ENCODE results near the gene PLCB1. TPM values are rescaled to one million over a fixed set of nuclear protein-coding genes. Genes with fewer than 3 reads are reported as not detected.

The PLCB1 gene
- total RNA-seq, 2 experiments from 2014 or later = 0.63 to 1.5 TPM

DNA sequence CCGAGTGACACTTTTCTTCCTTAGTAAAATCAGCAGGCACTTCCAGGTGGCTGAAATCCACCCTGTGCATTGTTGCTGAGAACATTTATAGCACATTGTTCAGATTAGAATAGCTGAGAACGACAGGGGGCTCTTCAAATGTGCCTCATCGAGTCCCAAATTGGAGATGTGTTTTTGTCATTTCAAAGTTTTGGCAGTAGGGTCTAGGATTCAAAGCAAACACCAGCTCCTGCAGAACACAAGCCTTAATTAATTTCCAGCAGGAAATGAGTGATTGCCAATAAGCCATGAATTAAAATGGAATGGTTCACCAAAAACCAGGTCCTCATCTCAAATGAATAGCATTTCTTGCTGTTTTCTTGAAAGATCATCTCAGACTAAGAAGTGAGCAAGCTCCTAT lies 171.6 kb downstream of the PLCB1 start:
- DNase-seq (no peak), ATAC-seq (no peak)
- H3K27ac Mint-ChIP-seq = no peak overlapping the region
- ChIA-PET CTCF (interaction anchor here (1.9 kb wide), 1 partner anchor 419 kb away, joined by 10 read pairs; no protein-coding TSS in a partner anchor), POLR2A (no interaction called here)
- H3K36me3 Mint-ChIP-seq (ENCODE audit: low read depth) = no peaks in the 10 kb centered on the region
- H3K27me3 Mint-ChIP-seq (ENCODE audit: low read depth) = no peaks in the 10 kb centered on the region
- H3K4me1 Mint-ChIP-seq (ENCODE audit: low read depth) = peaks cover 6% of the 10 kb centered on the region
- H3K9me3 Mint-ChIP-seq (ENCODE audit: insufficient read depth) = no peaks in the 10 kb centered on the region
- H3K4me3 Mint-ChIP-seq = no peak overlapping the region

DNA sequence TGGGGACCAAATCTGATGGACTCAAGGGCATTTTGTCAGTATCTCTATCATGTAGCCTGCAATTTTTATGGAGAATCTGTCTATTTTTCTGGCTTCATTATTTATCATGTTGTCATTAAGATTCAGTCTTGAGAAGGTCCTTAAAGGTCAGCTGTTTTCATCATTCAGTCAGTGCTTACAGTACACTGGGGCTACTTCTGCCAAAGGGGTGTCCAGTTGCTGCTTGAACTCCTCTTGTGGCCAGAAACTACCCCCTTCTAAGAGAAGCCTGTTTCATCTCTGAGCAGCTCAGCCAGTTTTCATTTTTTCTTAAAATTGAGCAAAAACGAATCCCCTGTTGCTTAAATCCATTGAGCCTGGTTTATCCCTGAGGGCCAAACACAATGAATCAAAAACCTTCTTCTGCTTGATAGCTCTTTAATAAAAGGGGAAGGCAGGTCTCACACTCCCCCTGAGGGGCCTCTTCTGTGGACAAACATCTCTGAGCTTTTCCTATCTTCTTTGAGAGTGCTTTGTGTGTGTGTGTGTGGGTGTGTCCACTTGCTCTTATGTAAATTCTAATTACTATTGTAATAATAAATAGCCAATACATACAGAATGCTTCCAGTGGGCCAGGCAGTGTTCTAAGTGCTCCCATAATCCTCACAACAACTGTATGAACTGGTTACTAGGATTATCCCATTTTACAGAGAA lies 172.2 kb downstream of the PLCB1 start:
- no peak overlapping the region for H3K27ac Mint-ChIP-seq
- DNase-seq (no peak), ATAC-seq (no peak)
- no peaks in the 10 kb centered on the region for H3K9me3 Mint-ChIP-seq (ENCODE audit: insufficient read depth)
- CTCF ChIA-PET = interaction anchor here (1.9 kb wide), 1 partner anchor 418 kb away, joined by 10 read pairs; no protein-coding TSS in a partner anchor
- H3K27me3 Mint-ChIP-seq (ENCODE audit: low read depth) = no peaks in the 10 kb centered on the region
- POLR2A ChIA-PET = interaction anchor here (0.8 kb wide), 1 partner anchor 49 kb away, joined by 3 read pairs; no protein-coding TSS in a partner anchor
- peaks cover 6% of the 10 kb centered on the region for H3K4me1 Mint-ChIP-seq (ENCODE audit: low read depth)
- no peaks in the 10 kb centered on the region for H3K36me3 Mint-ChIP-seq (ENCODE audit: low read depth)
- H3K4me3 Mint-ChIP-seq = no peak overlapping the region

DNA sequence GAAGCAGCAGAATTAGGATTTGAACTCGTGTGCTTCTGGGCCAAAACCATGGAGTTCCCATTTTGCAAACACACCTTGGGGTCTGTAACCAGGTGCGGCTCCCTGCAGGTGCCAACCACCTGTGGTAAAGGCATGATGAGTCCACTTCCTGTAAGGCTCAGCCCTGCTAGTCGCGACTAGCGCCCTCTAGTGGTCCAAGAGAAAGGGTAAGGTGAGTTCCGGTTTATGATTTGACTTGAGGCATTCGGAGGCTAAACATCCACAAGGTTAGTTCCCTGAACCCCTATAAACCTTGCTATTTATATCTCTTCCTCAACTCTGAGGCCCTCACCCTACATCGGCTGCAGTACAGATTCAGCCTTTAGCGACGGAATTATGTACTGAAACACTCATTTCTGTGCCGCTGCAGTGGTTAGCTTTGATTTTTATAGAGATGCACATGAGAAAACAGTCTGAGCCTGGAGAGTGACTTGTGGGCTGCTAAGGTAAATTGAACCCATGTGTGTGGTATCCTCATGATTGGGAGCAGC lies 173.4 kb downstream of the PLCB1 start:
- ATAC-seq = peak; percentile 84
- Mint-ChIP-seq H3K27ac (no peak overlapping the region), H3K9me3 (ENCODE audit: insufficient read depth) (no peaks in the 10 kb centered on the region), H3K4me3 (no peak overlapping the region), H3K4me1 (ENCODE audit: low read depth) (peaks cover 6% of the 10 kb centered on the region), H3K27me3 (ENCODE audit: low read depth) (no peaks in the 10 kb centered on the region), H3K36me3 (ENCODE audit: low read depth) (no peaks in the 10 kb centered on the region)
- CTCF ChIA-PET = interaction anchor here (0.9 to 1.7 kb wide), 3 partner anchors 17 to 262 kb away, joined by 3 to 8 read pairs (median 3); no protein-coding TSS in a partner anchor
- DNase-seq = peak; percentile 81
- POLR2A ChIA-PET = no interaction called here

DNA sequence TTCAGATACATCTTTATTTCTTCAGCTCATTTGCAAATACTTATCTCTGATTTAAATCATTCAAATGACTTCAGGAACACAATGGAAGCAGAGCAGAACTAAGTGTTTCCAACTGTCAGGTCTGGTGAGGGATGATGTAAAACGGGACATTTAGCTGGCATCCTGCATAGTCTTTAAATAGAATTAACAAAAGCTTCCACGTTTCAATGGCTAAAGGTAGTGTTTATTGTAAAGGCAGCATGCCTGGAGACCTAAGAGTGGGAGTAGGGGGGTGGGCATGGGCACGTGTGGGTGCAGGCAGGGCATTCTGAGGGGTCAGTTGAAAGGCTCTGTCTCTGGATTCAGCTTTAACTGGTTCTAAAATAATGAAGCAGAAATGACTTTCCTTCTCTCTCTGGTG lies 174.9 kb downstream of the PLCB1 start:
- H3K27me3 Mint-ChIP-seq (ENCODE audit: low read depth) = no peaks in the 10 kb centered on the region
- peaks cover 6% of the 10 kb centered on the region for H3K4me1 Mint-ChIP-seq (ENCODE audit: low read depth)
- no peak overlapping the region for H3K4me3 Mint-ChIP-seq
- no peak overlapping the region for H3K27ac Mint-ChIP-seq
- H3K9me3 Mint-ChIP-seq (ENCODE audit: insufficient read depth) = no peaks in the 10 kb centered on the region
- ChIA-PET POLR2A (no interaction called here), CTCF (interaction anchor here (0.8 to 1.7 kb wide), 10 partner anchors 8 to 416 kb away, joined by 3 to 8 read pairs (median 4); no protein-coding TSS in a partner anchor)
- ATAC-seq = no peak
- DNase-seq = no peak
- no peaks in the 10 kb centered on the region for H3K36me3 Mint-ChIP-seq (ENCODE audit: low read depth)

DNA sequence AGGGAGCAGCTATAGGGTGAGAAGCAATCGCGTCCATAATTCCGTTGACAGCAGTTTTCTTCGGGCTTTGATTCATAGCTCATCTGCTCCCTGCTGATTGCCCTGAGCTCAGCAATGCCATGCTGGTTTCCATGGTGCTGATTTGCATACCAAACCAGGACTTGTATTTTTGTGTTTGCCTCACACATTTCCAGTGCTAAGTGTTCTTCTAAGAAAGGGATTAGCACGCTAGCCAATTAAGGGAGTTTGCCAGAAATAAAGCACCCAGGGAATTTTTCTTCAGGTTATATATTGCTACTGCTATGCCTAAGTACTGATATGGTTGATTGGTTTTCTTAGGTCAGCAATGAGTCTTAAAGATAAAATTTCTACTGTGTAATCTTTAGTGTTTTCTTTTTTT lies 177.6 kb downstream of the PLCB1 start:
- H3K4me1 Mint-ChIP-seq (ENCODE audit: low read depth) = peaks cover 6% of the 10 kb centered on the region
- H3K36me3 Mint-ChIP-seq (ENCODE audit: low read depth) = no peaks in the 10 kb centered on the region
- ATAC-seq (no peak), DNase-seq (no peak)
- H3K27me3 Mint-ChIP-seq (ENCODE audit: low read depth) = no peaks in the 10 kb centered on the region
- H3K9me3 Mint-ChIP-seq (ENCODE audit: insufficient read depth) = no peaks in the 10 kb centered on the region
- ChIA-PET CTCF (no interaction called here), POLR2A (no interaction called here)
- H3K27ac Mint-ChIP-seq = no peak overlapping the region
- no peak overlapping the region for H3K4me3 Mint-ChIP-seq

DNA sequence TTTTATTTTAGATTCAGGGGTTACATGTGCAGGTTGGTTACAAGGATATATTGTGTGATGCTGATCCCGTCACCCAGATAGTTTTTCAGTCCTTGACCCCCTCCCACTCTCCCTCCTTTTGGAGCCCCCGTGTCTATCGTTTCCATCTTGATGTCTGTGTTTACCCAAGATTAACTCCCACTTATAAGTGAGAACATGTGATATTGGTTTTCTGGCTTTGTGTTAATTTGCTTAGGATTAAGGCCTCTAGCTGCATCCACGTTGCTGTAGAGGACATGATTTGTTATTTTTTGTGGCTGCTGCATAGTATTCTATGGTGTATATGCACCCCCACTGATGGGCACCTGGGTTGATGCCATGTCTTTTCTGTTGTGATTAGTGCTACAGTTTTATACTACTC lies 178.6 kb downstream of the PLCB1 start:
- ChIA-PET CTCF (no interaction called here), POLR2A (no interaction called here)
- Mint-ChIP-seq H3K4me3 (no peak overlapping the region), H3K27me3 (ENCODE audit: low read depth) (no peaks in the 10 kb centered on the region), H3K27ac (no peak overlapping the region), H3K4me1 (ENCODE audit: low read depth) (no peaks in the 10 kb centered on the region), H3K9me3 (ENCODE audit: insufficient read depth) (no peaks in the 10 kb centered on the region), H3K36me3 (ENCODE audit: low read depth) (no peaks in the 10 kb centered on the region)
- no peak for DNase-seq
- ATAC-seq = no peak

DNA sequence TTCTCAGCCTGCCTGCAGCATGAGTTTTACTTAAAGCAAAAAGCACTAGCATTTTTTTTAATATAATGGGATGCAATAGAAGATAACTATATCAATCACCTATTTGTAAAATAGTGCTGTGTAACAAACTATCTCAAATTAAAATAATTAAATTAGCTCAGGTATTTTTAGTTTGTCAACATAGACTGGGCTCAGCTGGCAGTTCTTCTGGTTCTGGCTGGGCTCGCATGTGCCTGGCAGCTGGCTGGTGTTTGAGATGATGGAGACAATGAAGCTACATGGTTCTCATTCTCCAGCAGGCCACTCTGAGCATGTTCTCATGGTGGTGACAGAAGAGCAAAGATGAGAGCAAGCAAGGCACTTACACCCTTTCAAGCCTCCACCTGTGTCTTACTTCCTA lies 181.0 kb downstream of the PLCB1 start:
- CTCF ChIA-PET = interaction anchor here (1.3 kb wide), 1 partner anchor 9 kb away, joined by 3 read pairs; no protein-coding TSS in a partner anchor
- DNase-seq = no peak

DNA sequence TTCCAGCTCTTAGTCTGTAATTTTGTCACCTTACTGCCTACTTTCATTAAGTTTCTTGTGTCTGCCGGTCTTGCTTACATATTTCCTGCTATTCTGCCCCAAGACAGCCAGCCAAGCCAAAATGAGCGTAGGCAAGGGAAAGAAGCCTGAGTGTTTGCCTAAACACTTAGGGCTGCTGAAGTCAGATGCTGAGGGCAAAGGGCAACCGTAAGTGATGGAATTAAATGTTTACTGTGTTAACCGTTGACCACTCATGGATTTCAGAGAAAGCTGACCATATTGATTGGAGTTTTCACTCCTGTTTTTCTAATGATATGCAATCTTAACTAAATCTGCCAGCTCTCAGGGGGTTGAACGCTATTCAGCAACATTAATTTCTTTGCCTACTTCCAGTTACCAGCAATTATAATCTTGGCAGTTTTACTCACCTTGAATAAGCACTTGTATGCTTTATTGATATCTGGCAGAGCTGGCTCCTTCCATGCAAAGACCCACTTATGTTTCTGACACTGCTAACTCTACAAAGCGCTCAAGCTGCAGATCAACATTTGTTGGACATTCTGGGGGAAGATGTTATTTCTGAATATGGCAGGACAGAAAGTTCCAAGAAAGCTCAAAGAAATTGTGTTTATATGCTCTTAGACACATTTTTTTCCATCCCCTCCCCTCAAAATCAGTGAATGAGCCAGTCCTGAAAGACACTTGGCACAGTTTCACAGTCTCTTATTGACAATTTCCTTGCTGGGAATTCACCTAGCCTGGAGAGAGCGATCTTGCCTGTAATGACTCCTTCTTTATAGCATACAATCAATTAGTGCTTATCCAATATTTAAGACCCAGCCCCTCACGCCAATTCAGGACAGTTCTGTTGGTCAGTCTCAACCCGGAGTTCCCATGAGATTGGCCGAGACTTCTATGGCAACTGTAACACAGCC lies 183.8 kb downstream of the PLCB1 start:
- DNase-seq = no peak
- Mint-ChIP-seq H3K9me3 (ENCODE audit: insufficient read depth) (no peaks in the 10 kb centered on the region), H3K27me3 (ENCODE audit: low read depth) (no peaks in the 10 kb centered on the region), H3K4me1 (ENCODE audit: low read depth) (no peaks in the 10 kb centered on the region), H3K4me3 (no peak overlapping the region), H3K36me3 (ENCODE audit: low read depth) (no peaks in the 10 kb centered on the region), H3K27ac (no peak overlapping the region)
- ChIA-PET POLR2A (no interaction called here), CTCF (no interaction called here)
- ATAC-seq = no peak

More for the DNA sequence above, 181.0 kb downstream of the PLCB1 start:
- Mint-ChIP-seq H3K9me3 (ENCODE audit: insufficient read depth) (no peaks in the 10 kb centered on the region), H3K4me3 (no peak overlapping the region), H3K36me3 (ENCODE audit: low read depth) (no peaks in the 10 kb centered on the region), H3K27me3 (ENCODE audit: low read depth) (no peaks in the 10 kb centered on the region), H3K27ac (no peak overlapping the region), H3K4me1 (ENCODE audit: low read depth) (no peaks in the 10 kb centered on the region)
- POLR2A ChIA-PET = no interaction called here
- no peak for ATAC-seq

DNA sequence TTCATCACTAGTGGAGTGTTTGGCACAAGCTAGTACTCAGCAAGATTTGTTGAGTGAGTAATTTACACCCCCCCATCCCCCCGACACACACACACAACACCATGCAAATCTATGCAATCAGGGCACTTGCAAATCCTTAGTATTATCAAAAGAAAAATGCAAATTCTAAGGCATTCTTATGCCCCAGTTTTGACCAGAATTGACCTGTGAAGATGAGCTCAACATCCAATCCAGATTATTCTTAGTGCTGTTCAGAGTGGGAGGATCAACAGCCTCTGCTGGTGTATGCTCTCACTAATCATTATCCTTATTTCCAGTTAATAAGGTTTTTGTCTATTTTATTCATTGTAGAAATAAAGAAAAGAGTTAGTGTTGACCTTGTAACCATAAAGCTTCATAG lies 185.4 kb downstream of the PLCB1 start:
- CTCF ChIA-PET = interaction anchor here (0.6 kb wide), 1 partner anchor 466 kb away, joined by 3 read pairs; no protein-coding TSS in a partner anchor
- Mint-ChIP-seq H3K27me3 (ENCODE audit: low read depth) (no peaks in the 10 kb centered on the region), H3K4me3 (no peak overlapping the region), H3K27ac (no peak overlapping the region), H3K4me1 (ENCODE audit: low read depth) (no peaks in the 10 kb centered on the region), H3K9me3 (ENCODE audit: insufficient read depth) (no peaks in the 10 kb centered on the region), H3K36me3 (ENCODE audit: low read depth) (no peaks in the 10 kb centered on the region)
- POLR2A ChIA-PET = no interaction called here
- ATAC-seq (no peak), DNase-seq (no peak)

DNA sequence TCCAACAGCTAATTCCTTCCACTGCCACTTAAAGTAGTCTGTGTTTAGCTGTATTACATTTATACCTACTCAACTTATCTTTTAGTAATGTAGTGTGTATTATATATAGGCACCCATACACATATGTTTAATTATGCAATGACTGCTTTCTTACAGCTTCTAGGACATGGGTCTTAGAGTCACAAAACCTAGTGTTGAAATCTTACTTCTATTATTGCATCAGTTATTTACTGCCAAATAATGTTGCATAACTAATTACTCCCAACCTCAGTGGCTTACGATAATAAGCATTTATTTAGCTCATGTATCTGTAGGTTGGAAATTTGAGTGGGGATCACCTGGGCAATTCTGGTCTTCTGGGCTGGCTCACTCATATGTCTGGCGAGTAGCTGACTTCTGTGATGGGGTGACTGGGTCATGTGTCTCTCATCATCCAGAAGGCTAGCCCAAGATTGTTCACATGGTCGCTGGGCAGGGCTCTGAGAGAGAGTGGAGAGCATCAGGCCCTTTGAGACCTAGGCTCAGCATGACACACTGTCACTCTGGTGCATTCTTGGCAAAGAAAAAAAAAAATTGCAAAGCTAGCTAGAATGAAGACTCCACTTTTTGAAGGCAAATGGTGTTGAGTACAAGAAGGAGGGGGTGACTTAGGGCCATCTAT lies 187.0 kb downstream of the PLCB1 start:
- H3K4me3 Mint-ChIP-seq = no peak overlapping the region
- no peaks in the 10 kb centered on the region for H3K4me1 Mint-ChIP-seq (ENCODE audit: low read depth)
- ChIA-PET CTCF (interaction anchor here (0.8 to 1.3 kb wide), 2 partner anchors 13 to 403 kb away, joined by 3 read pairs; no protein-coding TSS in a partner anchor), POLR2A (interaction anchor here (0.7 kb wide), 1 partner anchor 52 kb away, joined by 4 read pairs; no protein-coding TSS in a partner anchor)
- H3K9me3 Mint-ChIP-seq (ENCODE audit: insufficient read depth) = no peaks in the 10 kb centered on the region
- no peak for ATAC-seq
- no peak overlapping the region for H3K27ac Mint-ChIP-seq
- DNase-seq = no peak
- no peaks in the 10 kb centered on the region for H3K36me3 Mint-ChIP-seq (ENCODE audit: low read depth)
- H3K27me3 Mint-ChIP-seq (ENCODE audit: low read depth) = no peaks in the 10 kb centered on the region

DNA sequence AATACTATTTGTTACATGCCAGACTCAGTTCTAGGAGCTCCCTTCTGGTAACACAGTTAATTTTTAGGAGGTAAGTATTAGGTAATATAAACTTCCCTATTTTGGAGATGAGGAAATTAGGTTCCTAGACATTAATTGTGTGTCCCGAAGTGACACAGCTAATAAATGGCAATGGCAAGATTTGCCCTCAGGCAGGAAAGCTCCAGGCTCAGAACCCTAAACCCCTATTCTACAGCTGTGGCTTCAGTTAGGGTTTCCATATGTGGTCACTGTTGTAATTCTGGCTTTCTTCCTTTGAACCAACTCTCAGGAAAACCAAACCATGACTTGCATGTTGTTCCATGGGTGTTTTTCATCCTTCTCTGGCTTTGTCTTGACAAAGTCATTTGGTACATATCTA lies 188.2 kb downstream of the PLCB1 start:
- POLR2A ChIA-PET = no interaction called here
- ATAC-seq = no peak

More for the DNA sequence above, 188.2 kb downstream of the PLCB1 start:
- Mint-ChIP-seq H3K27ac (no peak overlapping the region), H3K4me3 (no peak overlapping the region), H3K4me1 (ENCODE audit: low read depth) (no peaks in the 10 kb centered on the region), H3K9me3 (ENCODE audit: insufficient read depth) (no peaks in the 10 kb centered on the region), H3K36me3 (ENCODE audit: low read depth) (no peaks in the 10 kb centered on the region), H3K27me3 (ENCODE audit: low read depth) (no peaks in the 10 kb centered on the region)
- CTCF ChIA-PET = no interaction called here
- DNase-seq = no peak

All from activated CD8-positive, alpha-beta T cell treated with anti-CD3 and anti-CD28 coated beads, Interleukin-2, amount 10 ng/mL, durations not matched to agents 7 days and 5 days (primary cell).